DND-41 (cell line): ENCODE data around the gene OXCT1.

Experiments
- ATAC-seq: fragments of 200-7000 bp; cut with Tn5 transposase; 3 replicates; pipeline ENCODE4 v1.9.1; 2021; ENCODE audit warnings: low read depth; ENCODE audit not compliant: insufficient read depth
- DNase-seq: peaks from one replicate; pipeline ENCODE4 v3.0.0-alpha.2; 2020
- H2AFZ ChIP-seq: 2 replicates; pipeline ENCODE4 v1.6.0; 2012; ENCODE audit warnings: low read depth, low read length
- H3K27ac ChIP-seq: 2 replicates; pipeline ENCODE4 v1.5.1; 2012; ENCODE audit warnings: low read length, inconsistent platforms
- H3K27me3 ChIP-seq: fragments of 200-600 bp; sonication (generic); 2 replicates; pipeline ENCODE4 v1.6.0; 2012; ENCODE audit warnings: low read length, mild to moderate bottlenecking, inconsistent platforms; ENCODE audit not compliant: insufficient read depth, poor library complexity
- H3K36me3 ChIP-seq: 2 replicates; pipeline ENCODE4 v1.5.1; 2012; ENCODE audit warnings: low read length, inconsistent platforms; ENCODE audit not compliant: insufficient read depth
- H3K4me1 ChIP-seq: 2 replicates; pipeline ENCODE4 v1.5.1; 2012; ENCODE audit warnings: mild to moderate bottlenecking, low read length; ENCODE audit not compliant: insufficient read depth
- H3K4me2 ChIP-seq: 2 replicates; pipeline ENCODE4 v1.6.0; 2012; ENCODE audit warnings: mild to moderate bottlenecking, moderate library complexity, low read length, inconsistent platforms; ENCODE audit not compliant: insufficient read depth
- H3K4me3 ChIP-seq, 2 experiments: fragments of 200-600 bp in 1 of 2; shearing (Covaris generic) in 1 of 2; 2 replicates each; pipeline ENCODE4 v1.5.1; 2012 to 2016; ENCODE audit warnings: inconsistent platforms in 2 of 2, low read length in 2 of 2, mild to moderate bottlenecking in 2 of 2, low read depth in 1 of 2, moderate library complexity in 1 of 2
- H3K79me2 ChIP-seq: 2 replicates; pipeline ENCODE4 v1.6.0; 2012; ENCODE audit warnings: low read length, inconsistent platforms; ENCODE audit not compliant: insufficient read depth
- H3K9ac ChIP-seq: 2 replicates; pipeline ENCODE4 v1.6.0; 2012; ENCODE audit warnings: low read depth, mild to moderate bottlenecking, inconsistent platforms, low read length, moderate library complexity
- H3K9me3 ChIP-seq: 2 replicates; pipeline ENCODE4 v1.5.1; 2012; ENCODE audit warnings: low read length, moderate library complexity, mild to moderate bottlenecking, inconsistent platforms; ENCODE audit not compliant: insufficient read depth, severe bottlenecking
- H4K20me1 ChIP-seq: 2 replicates; pipeline ENCODE4 v1.6.0; 2012; ENCODE audit warnings: low read length; ENCODE audit not compliant: insufficient read depth
- CTCF ChIP-seq: IDR thresholded peaks from 2 replicates; pipeline ENCODE4 v1.5.1; 2012; ENCODE audit warnings: borderline replicate concordance, low read length, moderate library complexity, mild to moderate bottlenecking; ENCODE audit not compliant: poor library complexity, severe bottlenecking; ENCODE audit errors: extremely low read depth
- EZH2 ChIP-seq: IDR thresholded peaks from 3 replicates; pipeline ENCODE4 v1.6.1; 2012; ENCODE audit warnings: borderline replicate concordance, low read depth, mild to moderate bottlenecking, moderate library complexity, low read length, inconsistent platforms; ENCODE audit not compliant: severe bottlenecking

OXCT1 gene

GRCh38 chr5:41906151-41906550 lies 35.9 kb upstream of the OXCT1 start:
- H3K9me3 ChIP-seq, result no peaks in the 10 kb centered on the region
- no peak overlapping the region for H3K4me3 ChIP-seq
- H3K36me3 ChIP-seq, result peaks cover 42% of the 10 kb centered on the region
- DNase-seq (no peak), ATAC-seq (no peak)
- TF ChIP-seq CTCF (no peak), EZH2 (no peak)
- H3K27me3 ChIP-seq, result no peaks in the 10 kb centered on the region
- no peak overlapping the region for H2AFZ ChIP-seq
- no peak overlapping the region for H3K9ac ChIP-seq
- H3K27ac ChIP-seq, result no peak overlapping the region
- H3K4me2 ChIP-seq, result peak overlapping the region; percentile 31; the same call in 1 of the 2 replicates
- peaks cover 2% of the 10 kb centered on the region; the same call in 1 of the 2 replicates for H4K20me1 ChIP-seq
- peaks cover 32% of the 10 kb centered on the region for H3K4me1 ChIP-seq
- peaks cover 40% of the 10 kb centered on the region for H3K79me2 ChIP-seq

- TF ChIP-seq EZH2 (no peak), CTCF (no peak)
- peaks cover 32% of the 10 kb centered on the region for H3K4me1 ChIP-seq
- DNase-seq, result peak; percentile 99
- H3K9ac ChIP-seq, result peak within 1 kb of the TSS; percentile 70
- H3K27ac ChIP-seq, result peak within 1 kb of the TSS; percentile 81
- peak within 1 kb of the TSS; percentile 83 for H2AFZ ChIP-seq
- peak within 1 kb of the TSS; percentile 68 to 82 for H3K4me3 ChIP-seq
- H3K9me3 ChIP-seq, result no peaks in the 10 kb centered on the region
- ATAC-seq, result peak; percentile 98
- peaks cover 40% of the 10 kb centered on the region for H3K79me2 ChIP-seq
- peak within 1 kb of the TSS; percentile 82 for H3K4me2 ChIP-seq
- peaks cover 2% of the 10 kb centered on the region; the same call in 1 of the 2 replicates for H4K20me1 ChIP-seq
- peaks cover 28% of the 10 kb centered on the region for H3K36me3 ChIP-seq
- H3K27me3 ChIP-seq, result no peaks in the 10 kb centered on the region
These were observed 33.9 kb upstream of the OXCT1 start, which contains the start of gene RIMOC1 for GRCh38 chr5:41903892-41904799. RIMOC1 (plus strand) TSS chr5:41904344; CDS start chr5:41904368, 24 bp downstream.

GRCh38 chr5:41903382-41903891 lies 33.2 kb upstream of the OXCT1 start:
- Histone ChIP-seq H3K9me3 (no peaks in the 10 kb centered on the region), H3K4me1 (peaks cover 32% of the 10 kb centered on the region), H3K4me2 (peak overlapping the region; percentile 81), H4K20me1 (peaks cover 2% of the 10 kb centered on the region; the same call in 1 of the 2 replicates), H3K79me2 (peaks cover 39% of the 10 kb centered on the region), H3K27ac (peak overlapping the region; percentile 80), H3K36me3 (peaks cover 21% of the 10 kb centered on the region), H3K4me3 (peak overlapping the region; percentile 28 to 68), H3K27me3 (no peaks in the 10 kb centered on the region), H3K9ac (peak overlapping the region; percentile 56), H2AFZ (peak overlapping the region; percentile 61)
- DNase-seq (no peak), ATAC-seq (no peak)
- no peak for TF ChIP-seq EZH2
- no peak for TF ChIP-seq CTCF
